Measurements from ENCODE around the gene TLN1.

The TLN1 gene

DNA sequence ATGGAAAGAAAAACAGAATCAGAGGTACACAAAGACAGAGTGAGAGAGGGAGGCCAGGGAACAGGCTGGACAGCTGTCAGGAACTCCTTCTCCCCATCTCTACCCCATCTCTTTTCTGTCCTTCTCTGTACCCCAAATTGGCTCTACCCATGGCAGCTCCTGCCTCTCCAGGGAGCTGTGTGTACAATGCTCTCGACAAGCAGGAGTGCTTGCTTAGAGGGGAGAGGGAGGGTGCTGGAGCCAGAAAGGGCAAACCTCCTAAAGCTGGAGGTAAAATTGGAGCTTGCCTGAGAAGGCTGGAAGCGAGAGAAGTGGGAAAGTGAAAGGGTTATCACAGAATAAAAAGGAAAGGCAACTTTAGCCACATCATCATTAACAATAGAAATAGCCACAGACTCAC lies 48.7 kb downstream of the TLN1 start:
- no peak for DNase-seq

DNA sequence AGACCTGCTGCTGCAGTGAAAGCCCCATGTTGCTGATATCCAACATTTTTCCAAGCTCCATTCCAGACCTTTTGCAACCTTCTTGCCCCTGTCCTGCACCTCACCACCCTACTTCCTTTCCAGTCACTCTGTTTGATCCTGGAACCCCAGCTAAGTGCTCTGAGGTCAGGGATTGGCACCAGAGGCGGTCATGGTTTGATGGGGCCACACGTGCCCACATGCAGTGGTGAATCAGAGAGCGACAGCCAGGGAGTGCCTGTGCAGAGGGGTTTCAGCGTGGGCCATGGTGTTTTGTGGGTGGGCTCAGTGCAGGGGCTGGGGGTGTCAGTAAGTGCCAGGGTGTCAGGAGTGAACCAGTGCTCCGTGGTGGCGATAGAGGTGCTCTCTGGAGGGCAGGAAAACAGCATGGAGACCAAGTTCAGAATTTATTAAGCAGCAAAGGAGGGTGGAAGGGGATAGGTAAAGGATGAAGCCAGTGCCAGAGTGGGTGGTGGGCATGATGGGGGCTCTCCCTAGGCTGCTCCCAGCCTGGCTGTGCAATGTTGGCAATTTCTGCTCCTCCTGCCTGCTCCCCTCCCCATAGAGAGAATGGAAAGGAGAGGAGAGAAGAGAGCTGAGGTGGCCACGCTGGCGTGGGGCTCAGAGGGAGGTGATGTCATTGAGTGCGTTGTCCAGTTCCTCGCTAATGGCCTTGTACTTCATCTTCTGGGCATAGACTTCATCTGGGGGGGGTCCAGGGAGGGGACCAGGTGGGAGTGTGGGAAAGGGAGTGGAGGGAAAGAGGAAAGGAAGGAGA lies 49.3 kb downstream of the TLN1 start:
- no peak for DNase-seq

DNA sequence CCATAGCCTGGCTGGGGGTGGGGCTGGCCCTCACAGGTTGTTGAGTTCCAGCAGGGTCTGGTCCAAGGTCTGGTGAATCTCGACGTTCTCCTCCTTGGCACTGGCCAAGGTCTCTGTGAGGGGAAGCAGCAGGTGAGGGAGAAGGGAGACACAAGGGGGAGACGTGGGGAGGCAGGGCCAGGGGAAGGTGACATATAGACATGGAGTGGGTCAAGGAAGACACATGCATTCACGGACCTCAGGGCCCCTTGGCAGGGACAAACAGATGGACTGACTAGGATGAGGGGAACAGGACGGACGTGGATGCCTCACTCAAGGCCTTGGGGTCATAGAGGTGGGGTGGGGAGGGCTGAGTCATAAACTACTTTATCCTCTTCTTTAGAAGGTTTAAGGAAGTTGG lies 49.9 kb downstream of the TLN1 start:
- no peak for DNase-seq

DNA sequence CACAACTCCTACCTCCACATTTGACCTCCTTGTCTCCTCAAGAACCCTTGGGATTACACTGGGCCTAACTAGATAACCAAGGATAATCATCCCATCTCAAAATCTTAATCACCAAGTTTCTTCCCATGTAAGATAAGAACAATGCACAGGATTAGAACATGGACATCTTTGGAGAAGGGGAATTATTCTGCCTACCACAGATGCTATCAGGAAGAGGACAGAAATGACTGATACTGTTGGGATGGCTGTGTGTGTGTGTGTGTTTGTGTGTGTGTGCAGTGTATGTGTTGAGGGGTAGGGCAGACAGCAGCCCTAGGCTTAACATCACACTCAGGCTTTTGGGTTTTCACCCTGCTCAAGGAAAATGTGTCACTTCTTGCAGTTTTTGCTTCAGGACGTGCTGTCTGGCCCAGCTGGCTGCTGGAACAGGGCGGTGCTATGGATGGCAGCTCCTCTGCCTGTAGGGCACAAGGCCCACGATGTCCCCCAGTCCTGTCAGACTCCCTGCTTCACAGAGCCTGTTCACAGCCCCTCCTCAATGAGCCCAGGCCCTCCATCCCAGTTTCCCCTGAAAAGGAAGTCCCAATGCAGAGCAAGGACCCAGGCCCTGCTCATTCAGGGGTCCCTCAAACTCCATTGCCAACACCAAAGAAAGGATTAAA lies 50.5 kb downstream of the TLN1 start:
- DNase-seq, result no peak

DNA sequence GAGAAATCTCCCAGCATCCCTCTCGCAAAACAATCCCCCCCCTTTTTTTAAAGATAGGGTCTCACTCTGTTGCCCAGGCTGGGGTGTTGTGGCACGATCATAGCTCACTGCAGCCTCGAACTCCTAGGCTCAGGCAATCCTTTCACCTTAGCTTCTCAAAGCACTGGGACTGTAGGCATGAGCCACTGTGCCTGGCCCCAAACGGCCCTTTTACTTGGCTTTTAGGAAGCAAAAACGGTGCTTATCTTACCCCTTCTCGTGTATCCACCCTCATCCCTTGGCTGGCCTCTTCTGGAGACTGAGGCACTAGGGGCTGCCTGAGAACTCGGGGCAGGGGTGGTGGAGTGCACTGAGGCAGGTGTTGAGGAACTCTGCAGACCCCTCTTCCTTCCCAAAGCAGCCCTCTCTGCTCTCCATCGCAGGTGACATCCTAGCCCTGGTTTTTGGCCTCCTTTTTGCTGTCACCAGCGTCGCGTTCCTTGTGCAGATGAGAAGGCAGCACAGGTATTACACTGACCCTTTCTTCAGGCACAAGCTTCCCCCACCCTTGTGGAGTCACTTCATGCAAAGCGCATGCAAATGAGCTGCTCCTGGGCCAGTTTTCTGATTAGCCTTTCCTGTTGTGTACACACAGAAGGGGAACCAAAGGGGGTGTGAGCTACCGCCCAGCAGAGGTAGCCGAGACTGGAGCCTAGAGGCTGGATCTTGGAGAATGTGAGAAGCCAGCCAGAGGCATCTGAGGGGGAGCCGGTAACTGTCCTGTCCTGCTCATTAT lies 51.5 kb downstream of the TLN1 start:
- DNase-seq, result no peak

DNA sequence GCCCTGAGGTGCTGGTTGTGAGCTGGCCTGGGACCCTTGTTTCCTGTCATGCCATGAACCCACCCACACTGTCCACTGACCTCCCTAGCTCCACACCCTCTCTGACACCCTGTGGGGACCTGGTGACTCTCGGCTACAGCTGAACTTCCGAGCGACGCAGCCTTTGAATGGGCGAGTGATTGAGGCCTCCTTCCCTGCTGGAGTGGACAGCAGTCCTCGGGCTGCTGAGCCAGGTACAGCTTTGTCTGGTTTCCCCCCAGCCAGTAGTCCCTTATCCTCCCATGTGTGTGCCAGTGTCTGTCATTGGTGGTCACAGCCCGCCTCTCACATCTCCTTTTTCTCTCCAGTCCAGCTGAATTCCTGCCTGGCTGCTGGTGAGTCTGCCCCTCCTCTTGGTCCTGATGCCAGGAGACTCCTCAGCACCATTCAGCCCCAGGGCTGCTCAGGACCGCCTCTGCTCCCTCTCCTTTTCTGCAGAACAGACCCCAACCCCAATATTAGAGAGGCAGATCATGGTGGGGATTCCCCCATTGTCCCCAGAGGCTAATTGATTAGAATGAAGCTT lies 52.1 kb downstream of the TLN1 start:
- DNase-seq, result no peak

DNA sequence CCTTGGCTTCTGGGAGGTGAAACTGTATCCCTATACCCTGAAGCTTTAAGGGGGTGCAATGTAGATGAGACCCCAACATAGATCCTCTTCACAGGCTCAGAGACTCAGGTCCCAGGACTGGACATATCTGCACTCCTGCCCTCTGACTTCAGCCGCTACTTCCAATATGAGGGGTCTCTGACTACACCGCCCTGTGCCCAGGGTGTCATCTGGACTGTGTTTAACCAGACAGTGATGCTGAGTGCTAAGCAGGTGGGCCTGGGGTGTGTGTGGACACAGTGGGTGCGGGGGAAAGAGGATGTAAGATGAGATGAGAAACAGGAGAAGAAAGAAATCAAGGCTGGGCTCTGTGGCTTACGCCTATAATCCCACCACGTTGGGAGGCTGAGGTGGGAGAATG lies 52.9 kb downstream of the TLN1 start:
- no peak for DNase-seq

DNA sequence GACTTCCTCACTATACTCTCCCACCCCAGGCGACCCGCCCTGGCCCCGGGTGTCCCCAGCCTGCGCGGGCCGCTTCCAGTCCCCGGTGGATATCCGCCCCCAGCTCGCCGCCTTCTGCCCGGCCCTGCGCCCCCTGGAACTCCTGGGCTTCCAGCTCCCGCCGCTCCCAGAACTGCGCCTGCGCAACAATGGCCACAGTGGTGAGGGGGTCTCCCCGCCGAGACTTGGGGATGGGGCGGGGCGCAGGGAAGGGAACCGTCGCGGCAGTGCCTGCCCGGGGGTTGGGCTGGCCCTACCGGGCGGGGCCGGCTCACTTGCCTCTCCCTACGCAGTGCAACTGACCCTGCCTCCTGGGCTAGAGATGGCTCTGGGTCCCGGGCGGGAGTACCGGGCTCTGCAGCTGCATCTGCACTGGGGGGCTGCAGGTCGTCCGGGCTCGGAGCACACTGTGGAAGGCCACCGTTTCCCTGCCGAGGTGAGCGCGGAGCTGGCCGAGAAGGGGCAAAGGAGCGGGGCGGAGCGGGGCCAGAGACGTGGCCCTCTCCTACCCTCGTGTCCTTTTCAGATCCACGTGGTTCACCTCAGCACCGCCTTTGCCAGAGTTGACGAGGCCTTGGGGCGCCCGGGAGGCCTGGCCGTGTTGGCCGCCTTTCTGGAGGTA lies 56.1 kb downstream of the TLN1 start:
- peak; percentile 74 for DNase-seq

DNA sequence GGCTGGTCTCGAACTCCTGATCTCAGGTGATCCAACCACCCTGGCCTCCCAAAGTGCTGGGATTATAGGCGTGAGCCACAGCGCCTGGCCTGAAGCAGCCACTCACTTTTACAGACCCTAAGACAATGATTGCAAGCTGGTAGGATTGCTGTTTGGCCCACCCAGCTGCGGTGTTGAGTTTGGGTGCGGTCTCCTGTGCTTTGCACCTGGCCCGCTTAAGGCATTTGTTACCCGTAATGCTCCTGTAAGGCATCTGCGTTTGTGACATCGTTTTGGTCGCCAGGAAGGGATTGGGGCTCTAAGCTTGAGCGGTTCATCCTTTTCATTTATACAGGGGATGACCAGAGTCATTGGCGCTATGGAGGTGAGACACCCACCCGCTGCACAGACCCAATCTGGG lies 56.8 kb downstream of the TLN1 start:
- no peak for DNase-seq

DNA sequence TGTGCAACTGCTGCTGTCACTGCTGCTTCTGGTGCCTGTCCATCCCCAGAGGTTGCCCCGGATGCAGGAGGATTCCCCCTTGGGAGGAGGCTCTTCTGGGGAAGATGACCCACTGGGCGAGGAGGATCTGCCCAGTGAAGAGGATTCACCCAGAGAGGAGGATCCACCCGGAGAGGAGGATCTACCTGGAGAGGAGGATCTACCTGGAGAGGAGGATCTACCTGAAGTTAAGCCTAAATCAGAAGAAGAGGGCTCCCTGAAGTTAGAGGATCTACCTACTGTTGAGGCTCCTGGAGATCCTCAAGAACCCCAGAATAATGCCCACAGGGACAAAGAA lies 58.0 kb downstream of the TLN1 start:
- no peak for DNase-seq

DNA sequence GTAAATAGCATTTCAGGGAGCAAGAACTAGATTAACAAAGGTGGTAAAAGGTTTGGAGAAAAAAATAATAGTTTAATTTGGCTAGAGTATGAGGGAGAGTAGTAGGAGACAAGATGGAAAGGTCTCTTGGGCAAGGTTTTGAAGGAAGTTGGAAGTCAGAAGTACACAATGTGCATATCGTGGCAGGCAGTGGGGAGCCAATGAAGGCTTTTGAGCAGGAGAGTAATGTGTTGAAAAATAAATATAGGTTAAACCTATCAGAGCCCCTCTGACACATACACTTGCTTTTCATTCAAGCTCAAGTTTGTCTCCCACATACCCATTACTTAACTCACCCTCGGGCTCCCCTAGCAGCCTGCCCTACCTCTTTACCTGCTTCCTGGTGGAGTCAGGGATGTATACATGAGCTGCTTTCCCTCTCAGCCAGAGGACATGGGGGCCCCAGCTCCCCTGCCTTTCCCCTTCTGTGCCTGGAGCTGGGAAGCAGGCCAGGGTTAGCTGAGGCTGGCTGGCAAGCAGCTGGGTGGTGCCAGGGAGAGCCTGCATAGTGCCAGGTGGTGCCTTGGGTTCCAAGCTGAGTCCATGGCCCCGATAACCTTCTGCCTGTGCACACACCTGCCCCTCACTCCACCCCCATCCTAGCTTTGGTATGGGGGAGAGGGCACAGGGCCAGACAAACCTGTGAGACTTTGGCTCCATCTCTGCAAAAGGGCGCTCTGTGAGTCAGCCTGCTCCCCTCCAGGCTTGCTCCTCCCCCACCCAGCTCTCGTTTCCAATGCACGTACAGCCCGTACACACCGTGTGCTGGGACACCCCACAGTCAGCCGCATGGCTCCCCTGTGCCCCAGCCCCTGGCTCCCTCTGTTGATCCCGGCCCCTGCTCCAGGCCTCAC lies 58.6 kb downstream of the TLN1 start, which contains the start of gene CA9:
CA9 (plus strand) TSS at position 797 of the 893 bp plus-strand sequence; CDS start at position 829, 32 bp downstream.
- DNase-seq, result no peak

DNA sequence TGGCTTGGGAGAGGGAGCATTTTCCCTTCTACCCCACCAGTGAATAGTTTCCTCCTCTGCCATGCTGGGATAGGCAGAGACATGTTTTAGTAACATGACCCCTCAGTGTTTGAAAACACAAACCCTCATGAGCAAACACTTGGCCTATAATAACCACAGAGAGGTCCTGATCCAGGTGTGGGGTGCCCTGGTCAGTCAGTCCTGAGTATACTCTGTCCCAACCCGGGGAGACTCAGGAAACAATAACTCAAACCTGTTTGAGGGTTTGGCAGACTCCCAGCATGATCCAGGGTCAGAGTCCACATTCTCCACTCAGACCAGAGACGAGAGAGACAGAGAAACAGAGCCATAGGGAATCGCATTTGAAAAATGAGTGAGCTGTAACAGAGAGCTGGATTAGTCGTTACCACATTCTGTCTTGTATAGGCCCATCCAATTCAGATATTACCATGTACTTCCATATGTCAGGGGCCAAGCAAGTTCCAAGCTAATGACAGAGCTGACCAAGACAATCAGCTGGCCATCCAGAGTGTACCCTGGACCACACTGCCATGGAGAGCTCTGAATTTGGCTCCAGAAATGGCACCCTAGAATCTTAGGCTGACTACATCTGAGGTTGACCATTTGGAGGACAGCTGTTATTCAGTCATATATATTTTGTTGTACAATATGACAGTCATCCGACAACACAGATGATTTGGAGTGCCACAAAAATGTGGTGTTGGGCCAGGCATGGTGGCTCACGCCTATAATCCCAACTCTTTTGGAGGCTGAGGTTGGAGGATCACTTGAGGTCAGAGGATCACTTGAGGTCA lies 62.5 kb downstream of the TLN1 start:
- no peak for DNase-seq

DNA sequence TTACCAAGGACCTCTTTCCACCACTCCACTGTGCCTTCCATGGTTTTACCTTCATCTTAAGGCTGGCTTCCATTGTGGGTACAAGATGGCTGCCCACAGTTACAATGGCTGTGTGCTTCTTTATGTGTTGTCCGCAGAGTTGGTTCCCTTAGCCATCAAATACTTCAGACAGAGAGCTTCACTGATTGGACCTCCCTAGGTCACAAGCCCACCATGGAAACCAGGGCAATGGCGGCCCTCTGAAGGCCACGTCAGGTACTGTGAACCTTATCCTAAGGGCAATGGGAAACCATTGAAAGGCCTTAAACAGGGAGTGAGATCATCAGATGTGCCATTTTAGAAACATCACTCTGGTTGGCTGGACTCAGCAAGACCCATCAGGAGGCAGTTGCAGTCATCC lies 64.1 kb downstream of the TLN1 start:
- no peak for DNase-seq

DNA sequence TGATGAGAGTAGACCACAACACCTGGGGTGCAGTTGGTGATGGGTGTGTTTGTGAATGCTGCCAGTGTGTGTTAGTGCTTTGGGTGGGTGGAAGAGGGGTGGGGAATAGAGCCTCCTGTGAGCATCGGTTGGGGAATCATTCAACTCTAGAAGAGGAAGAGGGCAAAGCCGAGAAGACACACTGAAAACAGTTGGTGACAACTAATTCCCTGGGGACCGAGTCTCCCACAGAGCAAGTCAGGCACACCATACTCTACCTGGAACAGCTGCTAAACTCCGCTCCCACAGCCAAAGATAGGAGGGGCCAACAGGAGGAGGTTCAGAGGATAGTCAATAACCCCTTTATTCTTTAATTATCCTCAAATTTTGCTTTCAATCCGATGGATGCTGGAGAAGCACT lies 65.4 kb downstream of the TLN1 start:
- no peak for DNase-seq

DNA sequence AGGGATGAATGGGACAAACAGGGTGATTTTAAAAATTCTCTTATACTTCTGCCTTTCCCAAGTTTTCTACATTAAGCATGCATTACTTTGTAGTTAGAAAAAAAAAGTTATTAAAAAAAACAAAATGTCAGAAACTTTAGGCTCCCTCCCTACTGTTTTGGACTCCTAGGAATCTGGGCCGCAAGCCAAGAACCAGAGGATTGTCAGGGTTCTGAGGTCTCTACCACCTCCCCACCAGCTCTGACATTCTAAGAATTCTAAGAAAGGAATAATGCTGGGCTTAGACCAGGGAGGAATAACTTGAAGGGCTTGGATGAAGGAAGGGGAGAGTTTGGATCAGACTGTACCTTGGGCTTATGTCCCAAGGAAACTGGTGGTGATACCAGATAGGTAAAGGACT lies 66.0 kb downstream of the TLN1 start:
- no peak for DNase-seq

DNA sequence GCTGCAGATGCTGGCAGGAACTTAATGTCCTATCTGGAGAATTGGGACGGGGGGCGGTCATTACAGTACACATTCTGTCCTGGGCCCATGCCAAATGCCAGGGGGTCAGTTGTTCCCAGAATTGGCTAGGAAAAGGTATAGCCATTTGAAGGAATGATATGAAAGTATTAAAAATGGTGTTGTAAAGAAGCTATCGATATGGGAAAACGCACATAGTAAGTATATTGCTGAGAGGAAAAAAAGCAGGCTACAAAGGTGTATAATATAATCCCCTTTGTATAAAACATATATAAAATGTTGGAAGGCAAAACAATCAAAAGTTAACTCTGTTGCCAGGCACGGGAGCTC lies 66.5 kb downstream of the TLN1 start:
- DNase-seq, result no peak

DNA sequence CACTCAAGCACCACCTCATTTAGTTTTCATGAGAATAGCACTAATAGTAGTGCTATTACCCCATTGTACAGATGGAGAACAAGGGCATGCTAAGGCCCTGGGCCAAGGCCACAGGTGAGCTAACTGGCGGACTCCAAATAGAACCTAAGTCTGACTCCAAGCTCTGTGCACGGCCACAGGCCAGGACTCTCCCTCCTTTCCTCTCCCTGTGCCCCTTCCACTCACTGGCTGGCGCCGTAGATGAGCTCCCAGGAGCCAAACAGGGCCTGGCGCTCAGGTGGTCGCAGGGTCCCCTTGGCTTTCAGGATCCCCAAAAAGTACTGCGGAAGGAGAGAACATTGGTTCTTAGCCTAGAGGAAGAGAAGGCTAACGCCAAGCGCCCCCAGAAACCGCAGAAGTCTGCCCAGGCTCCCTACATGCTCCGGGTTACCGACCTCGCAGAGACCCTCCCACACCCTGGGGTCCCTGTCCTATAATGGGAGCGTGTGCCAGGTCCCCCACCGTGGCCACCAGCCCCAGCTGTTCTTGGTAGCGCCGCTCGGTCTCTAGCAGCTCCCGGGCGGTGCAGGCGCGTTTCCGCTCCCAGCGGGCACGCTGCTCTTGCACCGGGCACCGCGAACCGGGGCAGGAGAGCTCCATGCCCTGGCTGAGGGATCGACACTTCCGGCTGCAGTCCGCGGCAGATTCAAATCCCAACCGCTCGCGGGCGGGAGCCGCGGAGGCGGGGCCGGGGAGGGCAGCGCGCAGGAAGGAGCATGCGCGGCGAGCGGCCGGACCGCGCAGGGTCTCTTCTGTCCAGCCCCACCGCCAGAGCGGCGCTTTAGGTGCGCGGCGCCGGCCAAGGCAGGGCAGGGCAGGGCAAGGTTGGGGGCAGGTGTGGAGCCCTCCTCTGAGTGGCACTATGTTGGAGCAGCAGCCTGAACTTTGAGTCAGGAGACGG lies 67.2 kb downstream of the TLN1 start, which contains the start of gene ARHGEF39:
ARHGEF39 (minus strand) TSS at position 665 of the 940 bp plus-strand sequence; CDS start at position 639, 26 bp downstream.
- peak; percentile 89 for DNase-seq

DNA sequence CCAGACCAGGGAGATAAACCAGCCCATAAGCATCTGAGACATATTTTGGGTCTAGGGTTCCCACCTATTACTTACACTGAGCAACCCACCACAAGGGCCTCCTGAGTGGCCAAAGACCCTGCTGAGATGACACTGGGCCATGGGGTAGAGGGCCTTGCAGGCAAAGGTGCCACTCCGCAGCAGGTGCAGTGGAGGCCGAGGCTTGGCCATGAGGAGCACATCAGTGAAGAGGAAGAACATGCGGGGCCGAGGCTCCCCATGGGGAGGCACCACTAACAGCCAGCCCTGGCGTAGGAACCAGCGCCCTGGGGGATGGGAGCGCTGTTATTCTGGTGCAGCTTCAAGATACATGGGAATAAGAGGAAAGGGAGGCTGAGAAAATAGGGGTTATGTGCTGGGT lies 69.6 kb downstream of the TLN1 start:
- no peak for DNase-seq

DNA sequence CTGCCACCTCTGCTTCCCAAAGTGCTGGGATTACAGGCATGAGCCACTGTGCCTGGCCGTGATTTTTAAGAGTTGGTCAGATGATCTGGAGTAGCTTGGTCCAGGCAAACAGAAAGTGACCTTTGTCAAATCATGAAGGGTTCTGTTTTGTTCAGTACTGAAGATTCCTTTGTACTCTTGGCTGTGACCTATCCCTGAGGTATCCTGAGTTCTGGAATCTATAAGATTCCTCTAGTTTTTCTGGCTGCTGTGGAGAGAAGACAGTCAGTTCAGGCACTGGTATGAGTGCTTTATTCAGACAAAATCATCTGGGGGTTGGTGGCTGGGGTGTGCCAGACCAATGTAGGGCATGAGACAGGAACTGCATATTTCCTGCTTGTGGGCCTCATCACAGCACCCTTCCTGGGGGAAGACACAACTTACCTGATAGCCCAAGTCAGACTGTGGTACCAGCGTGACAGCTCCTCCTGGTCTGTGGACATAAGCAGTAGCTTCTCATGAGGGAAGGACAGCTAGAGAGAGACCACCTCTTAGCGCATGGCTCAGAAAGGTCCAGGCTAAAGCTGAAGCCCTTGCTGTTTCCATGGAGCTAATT lies 70.1 kb downstream of the TLN1 start:
- no peak for DNase-seq
